ENCODE results near the gene SPSB4.

Gene SPSB4

DNA sequence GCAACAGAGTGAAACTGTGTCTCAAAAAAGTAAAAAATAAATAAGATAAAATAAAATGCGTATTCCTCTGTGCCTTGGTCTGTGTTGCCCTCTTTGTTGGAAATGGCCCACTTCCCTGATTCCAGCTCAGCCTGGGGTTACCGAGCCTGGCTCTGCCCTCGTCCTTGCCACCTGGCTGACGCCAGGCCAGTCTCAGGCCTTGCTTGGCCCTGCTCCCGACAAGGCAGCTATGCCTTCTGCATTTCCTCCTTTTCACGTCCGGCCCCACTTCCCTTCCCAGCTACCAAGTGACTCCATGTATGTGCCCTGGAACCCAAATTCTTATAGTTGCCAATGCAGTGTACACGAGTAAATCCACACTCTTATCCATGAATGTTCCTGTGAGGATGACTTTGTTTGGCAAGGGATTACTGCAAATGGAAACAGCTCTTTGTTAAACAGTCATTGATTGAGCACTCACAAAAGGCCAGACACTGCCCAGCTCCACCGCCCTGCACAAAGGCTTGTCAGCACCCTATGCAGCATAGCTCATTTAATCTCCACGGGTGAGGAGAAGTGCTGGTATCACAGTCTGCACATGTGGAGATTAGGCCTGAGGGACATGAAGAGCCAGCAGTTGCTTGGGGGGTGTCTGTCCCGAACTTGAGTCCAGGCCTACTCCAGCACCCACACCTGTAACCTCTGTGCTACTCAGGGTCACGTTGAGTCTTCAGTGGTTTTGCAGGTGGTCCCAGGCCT, 25.1 kb downstream of the SPSB4 start:
- no peak for DNase-seq (ENCODE audit: low spot score)

DNA sequence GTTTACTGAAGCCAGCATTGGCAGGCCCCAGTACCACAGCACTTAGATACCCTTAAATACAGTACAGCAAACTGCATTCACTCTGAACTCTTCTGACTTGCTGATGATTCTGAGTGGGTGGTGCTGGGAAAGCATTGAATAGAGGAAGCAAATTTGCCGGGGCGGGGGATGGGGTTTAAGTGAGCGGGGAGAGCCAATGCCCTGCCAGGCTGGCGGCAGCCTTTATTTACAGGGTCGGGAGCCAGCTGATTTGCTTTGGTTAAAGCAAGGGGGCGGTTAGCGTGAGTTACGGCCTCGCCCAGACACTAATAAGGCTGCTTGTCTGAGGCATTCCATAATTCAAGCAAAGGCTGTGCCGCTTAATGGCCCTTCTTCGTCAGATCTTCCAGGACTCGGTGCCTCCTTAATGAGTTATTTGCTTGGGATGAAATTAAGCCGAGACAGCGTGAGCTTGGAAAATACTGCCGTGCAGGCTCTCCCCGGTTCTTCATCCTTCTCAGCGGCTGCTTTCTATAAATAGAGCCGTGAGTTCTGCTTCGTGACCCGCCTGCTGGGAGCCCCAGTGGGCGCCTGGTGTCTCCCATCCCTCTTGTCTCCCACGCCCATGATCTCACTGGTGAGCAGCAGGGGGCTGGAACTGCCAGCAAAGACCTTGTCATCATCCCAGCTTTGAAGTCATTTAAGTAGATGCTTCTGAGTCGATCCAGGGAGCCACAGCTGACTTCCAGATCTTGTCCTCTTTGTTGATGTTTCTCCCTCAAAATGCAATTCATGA, 25.8 kb downstream of the SPSB4 start:
- peak; percentile 70 for DNase-seq (ENCODE audit: low spot score)

GRCh38 chr3:141077631-141078030, 26.5 kb downstream of the SPSB4 start:
- no peak for DNase-seq (ENCODE audit: low spot score)

- DNase-seq (ENCODE audit: low spot score): no peak
These were observed 27.1 kb downstream of the SPSB4 start for GRCh38 chr3:141078200-141078599.

GRCh38 chr3:141080431-141080830, 29.3 kb downstream of the SPSB4 start:
- no peak for DNase-seq (ENCODE audit: low spot score)

DNA sequence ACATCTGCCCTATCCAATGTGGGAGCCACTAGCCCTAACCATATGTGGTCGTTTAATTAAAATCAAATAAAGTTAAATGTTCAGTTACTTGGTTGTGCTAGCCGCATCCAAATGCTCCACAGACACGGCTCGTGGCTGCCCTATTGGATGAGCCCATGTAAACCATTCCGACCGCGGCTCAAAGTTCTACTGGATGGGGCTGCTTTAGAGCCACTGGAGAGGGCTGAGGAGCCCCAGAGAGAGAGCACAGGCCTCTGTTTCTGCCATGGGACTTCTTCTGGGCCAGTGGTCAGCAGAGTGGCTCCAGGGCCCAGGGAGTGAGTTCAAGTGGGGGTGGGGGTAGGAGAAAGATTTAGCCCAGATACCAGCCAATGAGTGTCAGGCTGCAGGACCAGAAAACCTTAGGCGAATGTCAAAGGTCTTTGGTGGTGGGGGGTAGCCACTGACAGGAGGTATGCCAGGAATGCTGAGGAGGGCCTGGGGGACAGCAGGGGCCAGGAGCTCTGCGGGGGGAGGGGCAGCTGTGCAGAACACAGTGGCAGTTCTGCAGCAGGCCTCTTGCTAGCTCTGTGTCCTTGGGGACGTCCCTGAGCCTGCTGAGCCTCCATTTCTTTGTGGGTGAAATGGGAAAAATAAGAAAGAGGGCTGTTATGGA, 30.1 kb downstream of the SPSB4 start:
- no peak for DNase-seq (ENCODE audit: low spot score)

DNA sequence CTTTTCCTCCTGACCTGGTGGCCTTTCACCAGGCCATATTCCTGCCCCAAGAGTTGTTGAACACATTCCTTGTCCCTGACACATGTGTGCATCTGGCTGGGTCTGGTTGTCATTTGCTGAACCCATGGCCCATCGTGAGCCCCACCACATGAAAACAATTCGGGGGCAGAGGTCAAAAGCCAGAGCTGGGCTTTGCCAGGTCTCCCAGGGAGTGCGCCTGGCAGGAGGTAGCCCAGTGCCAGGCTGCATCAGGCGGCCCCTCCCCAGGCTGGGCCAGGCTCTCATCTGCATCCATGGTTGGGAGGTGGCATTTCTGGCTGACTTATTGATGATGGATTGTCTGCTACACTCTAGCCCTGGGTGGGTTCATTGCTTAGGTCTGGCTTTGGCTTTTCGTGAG, 30.9 kb downstream of the SPSB4 start:
- no peak for DNase-seq (ENCODE audit: low spot score)

GRCh38 chr3:141083226-141083625, 32.1 kb downstream of the SPSB4 start:
- no peak for DNase-seq (ENCODE audit: low spot score)

DNA sequence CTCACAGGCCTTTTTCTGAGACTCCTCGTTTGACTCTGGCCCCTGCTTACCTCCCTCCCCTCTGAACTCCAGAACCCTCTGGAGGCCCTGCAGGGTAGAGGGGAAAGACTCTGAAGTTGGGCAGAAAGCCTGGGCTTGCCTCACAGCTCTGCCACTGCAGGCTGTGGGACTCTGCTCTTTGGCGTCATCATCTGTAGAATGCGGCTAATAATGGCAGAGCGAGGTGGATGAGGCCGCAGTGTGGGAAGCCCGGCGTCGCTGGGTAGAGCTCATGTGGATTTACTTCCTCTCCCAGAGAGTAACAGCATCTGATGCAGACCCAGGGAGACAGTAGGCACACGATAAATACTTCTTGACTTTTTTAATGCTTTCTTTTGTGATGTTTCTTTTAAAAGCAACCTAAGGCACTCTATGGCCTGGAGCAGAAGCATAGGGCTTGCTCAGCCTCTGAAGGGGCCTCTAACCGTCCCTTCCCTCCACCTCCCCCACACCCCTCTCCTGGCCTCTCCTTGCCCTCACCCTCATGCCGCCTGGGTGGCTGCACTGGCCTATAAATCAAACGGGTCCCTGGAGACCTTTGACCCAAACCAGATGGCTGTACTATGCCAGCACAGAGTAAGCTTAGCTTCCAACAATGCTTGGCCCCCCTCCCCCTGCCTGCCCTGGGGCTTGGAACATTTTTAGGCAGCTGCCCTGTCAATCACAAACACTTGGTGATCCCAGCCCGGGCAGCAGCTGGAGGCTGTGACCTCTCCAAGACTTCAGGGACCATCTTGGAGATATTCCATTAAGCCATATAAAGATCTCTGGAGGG, 32.9 kb downstream of the SPSB4 start:
- DNase-seq (ENCODE audit: low spot score): no peak

DNA sequence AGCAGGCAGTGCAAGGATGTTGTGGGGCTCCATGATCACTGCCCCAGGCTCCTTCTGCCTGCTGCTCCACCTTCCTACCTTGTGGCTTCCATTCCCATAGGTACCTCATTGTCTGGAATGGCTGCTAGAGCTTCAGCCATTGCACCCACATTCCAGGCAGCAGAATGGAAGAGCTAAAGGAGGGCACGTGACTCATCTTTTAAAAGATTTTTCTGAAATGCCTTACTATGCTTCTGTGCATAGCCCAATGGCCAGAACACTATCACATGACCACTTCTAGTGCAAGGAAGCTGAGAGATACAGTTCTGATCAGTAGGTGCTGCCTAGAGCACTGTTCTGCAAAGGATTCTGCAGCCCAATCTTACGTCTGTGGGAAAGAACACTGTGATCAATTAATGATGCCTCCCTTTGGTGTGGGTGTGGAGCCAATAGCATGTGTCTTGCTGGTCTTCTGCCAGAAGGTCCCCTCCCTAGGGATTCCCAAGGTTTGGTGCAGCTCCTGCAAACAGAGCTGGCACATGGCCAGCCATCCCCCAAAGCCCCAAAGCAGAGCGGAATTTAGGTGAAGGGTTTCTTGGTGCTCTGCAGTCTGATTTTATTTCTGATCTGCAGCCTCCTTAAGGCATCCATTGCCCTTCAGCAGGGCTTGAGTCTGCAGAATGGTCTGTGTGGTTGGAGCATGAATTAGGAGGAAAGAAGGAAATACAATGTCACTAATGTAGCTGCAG, 34.4 kb downstream of the SPSB4 start:
- DNase-seq (ENCODE audit: low spot score): no peak

GRCh38 chr3:141086188-141086587, 35.0 kb downstream of the SPSB4 start:
- DNase-seq (ENCODE audit: low spot score): no peak

DNA sequence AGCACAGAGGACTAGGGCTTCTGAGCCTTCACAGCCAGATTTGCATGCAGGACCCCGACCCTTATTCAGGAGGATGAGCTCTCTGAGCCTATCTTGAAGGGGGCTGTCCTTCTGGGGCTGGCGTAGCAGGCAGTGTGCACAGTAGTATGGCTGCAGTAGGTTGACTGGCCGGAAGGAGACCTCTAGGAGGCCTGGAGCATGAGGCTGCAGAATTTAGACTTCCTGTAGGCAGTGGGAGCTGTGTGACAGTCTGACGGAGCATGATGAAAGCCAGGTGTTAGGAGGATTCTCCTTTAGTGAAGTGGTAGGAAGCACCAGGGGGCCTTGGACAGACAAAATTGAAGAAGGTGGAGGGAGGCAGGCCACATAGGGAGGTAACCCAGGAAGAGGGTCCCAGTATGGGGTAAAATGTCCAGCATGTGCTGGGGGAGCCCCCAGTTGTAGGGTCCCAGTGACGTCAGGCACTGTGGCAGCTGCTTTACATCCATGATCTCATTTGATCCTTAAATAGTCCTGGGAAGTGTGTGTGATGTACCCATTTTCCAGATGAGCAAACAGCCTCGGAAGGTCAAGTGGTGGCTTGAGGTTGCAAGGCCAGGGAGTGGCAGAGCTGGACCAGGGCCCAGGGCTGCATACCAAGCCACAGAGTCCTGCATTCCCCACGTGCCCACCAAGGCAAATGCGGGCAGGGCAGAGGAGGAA, 36.1 kb downstream of the SPSB4 start:
- no peak for DNase-seq (ENCODE audit: low spot score)

- no peak for DNase-seq (ENCODE audit: low spot score)
These were observed 36.6 kb downstream of the SPSB4 start for GRCh38 chr3:141087778-141088130.

- no peak for DNase-seq (ENCODE audit: low spot score)
These were observed 38.4 kb downstream of the SPSB4 start for GRCh38 chr3:141089339-141090152.

GRCh38 chr3:141091426-141091825, 40.3 kb downstream of the SPSB4 start:
- DNase-seq (ENCODE audit: low spot score): no peak

DNA sequence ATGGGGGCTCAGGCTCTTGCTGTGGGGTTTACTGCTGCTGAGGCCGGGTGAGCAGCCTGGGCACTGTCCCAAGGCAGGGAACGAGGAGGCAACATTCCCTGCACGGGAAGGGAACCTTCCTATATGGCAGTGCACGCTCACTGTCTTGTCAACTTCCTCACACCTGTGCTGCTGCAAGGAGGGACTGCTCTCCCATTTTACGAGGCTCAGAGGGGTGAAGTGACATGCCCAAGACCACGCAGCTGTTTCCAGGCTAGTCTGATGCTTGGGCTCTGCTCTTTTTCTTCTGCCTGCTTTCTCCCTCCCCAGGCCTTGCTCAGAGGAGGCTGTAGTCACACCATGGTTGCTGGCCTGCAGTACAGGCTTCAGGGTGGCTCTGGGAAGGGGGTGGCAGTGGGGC, 41.5 kb downstream of the SPSB4 start:
- no peak for DNase-seq (ENCODE audit: low spot score)

GRCh38 chr3:141093397-141093796, 42.2 kb downstream of the SPSB4 start:
- DNase-seq (ENCODE audit: low spot score): no peak

GRCh38 chr3:141093971-141094684, 43.0 kb downstream of the SPSB4 start:
- DNase-seq (ENCODE audit: low spot score): no peak

GRCh38 chr3:141094790-141095545, 43.8 kb downstream of the SPSB4 start:
- peak; percentile 76 for DNase-seq (ENCODE audit: low spot score)

All from AG20443 (cell line).